OCI-LY3 (cell line): ENCODE measurements around the gene NACA2.
"Not testable (repeated sequence)": the region's sequence is repeated elsewhere in the genome, so short reads cannot be mapped to it uniquely, and the experiment has no call there.

Experiments used
- H2AFZ ChIP-seq: fragments of 200-600, 300-600 bp; shearing (Covaris generic); 2 replicates; pipeline ENCODE4 v1.6.0; 2014; ENCODE audit warnings: antibody characterized with exemption, low read depth, low read length
- H3K27ac ChIP-seq: fragments of 200-600, 300-600 bp; sonication (generic); 2 replicates; pipeline ENCODE4 v1.5.1; 2014; ENCODE audit warnings: mild to moderate bottlenecking, low read length, moderate library complexity, mixed read lengths
- H3K27me3 ChIP-seq: fragments of 200-600, 300-600 bp; sonication (generic); 2 replicates; pipeline ENCODE4 v1.6.1; 2014; ENCODE audit warnings: low read depth, low read length, mixed read lengths
- H3K36me3 ChIP-seq: fragments of 200-600, 300-600 bp; sonication (generic); replicated peaks from 2 replicates; pipeline ENCODE3; 2014; ENCODE audit warnings: low read depth, low read length, mixed read lengths
- H3K4me1 ChIP-seq: fragments of 300-600, 200-600 bp; sonication (generic); 2 replicates; pipeline ENCODE4 v1.6.1; 2014; ENCODE audit warnings: low read length, mixed read lengths
- H3K4me2 ChIP-seq: fragments of 200-600, 300-600 bp; sonication (generic); 2 replicates; pipeline ENCODE4 v1.6.1; 2014; ENCODE audit warnings: low read length, mixed read lengths
- H3K4me3 ChIP-seq: fragments of 300-600, 200-600 bp; sonication (generic); 2 replicates; pipeline ENCODE4 v1.5.1; 2014; ENCODE audit warnings: antibody characterized with exemption, mild to moderate bottlenecking, low read length, moderate library complexity
- H3K79me2 ChIP-seq: fragments of 300-600, 200-600 bp; shearing (Covaris generic); 2 replicates; pipeline ENCODE4 v1.6.1; 2014; ENCODE audit warnings: mild to moderate bottlenecking, low read length, mixed read lengths
- H3K9ac ChIP-seq: fragments of 300-600, 200-600 bp; shearing (Covaris generic); 2 replicates; pipeline ENCODE4 v1.6.0; 2014; ENCODE audit warnings: mild to moderate bottlenecking, low read length, moderate library complexity
- H3K9me3 ChIP-seq: fragments of 200-600, 300-600 bp; shearing (Covaris generic); 2 replicates; pipeline ENCODE4 v1.6.1; 2014; ENCODE audit warnings: low read length, mixed read lengths; ENCODE audit not compliant: insufficient read depth
- H4K20me1 ChIP-seq: fragments of 200-600, 300-600 bp; sonication (generic); 2 replicates; pipeline ENCODE4 v1.6.1; 2016; ENCODE audit warnings: low read length, mixed read lengths; ENCODE audit not compliant: insufficient read depth
- EZH2phosphoT487 ChIP-seq: fragments of 200-600 bp; shearing (Covaris generic); IDR thresholded peaks from 2 replicates; pipeline ENCODE4 v1.6.1; 2018; ENCODE audit warnings: antibody characterized with exemption, mixed run types, low read depth
- TF ChIP-seq, protein P1 (sequence below): fragments of 200-600, 300-600 bp; sonication (generic); IDR thresholded peaks from 2 replicates; pipeline ENCODE4 v1.5.1; 2014; ENCODE audit warnings: antibody characterized with exemption, low read length, low read depth

NACA2 gene

DNA sequence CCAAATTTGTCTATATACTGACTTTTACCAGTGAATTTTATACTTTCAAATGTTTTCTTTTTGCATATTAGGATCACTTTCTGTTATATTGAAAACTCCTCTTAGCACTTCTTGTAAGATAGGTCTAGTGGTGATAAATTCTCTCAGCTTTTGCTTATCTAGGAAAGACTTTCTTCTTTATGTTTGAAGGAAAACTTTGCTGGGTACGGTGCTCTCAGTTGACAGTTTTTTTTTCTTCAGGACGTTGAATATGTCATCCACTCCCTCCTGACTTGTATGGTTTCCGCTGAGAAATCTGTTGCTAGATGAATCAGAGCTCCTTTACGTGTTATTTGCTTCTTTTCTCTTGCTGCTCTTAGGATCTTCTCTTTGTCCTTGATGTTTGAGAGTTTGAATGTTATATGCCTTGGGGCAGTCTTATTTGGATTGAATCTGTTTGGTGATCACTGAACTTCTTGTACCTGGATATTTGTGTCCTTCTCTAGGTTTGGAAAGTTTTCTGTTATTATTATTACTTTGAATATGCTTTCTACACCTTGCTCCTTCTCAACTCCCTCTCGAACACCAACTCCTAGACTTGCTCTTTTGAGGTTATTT, 44.0 kb upstream of the NACA2 start:
- TF ChIP-seq EZH2phosphoT487 = no peak
- TF ChIP-seq, protein P1, sequence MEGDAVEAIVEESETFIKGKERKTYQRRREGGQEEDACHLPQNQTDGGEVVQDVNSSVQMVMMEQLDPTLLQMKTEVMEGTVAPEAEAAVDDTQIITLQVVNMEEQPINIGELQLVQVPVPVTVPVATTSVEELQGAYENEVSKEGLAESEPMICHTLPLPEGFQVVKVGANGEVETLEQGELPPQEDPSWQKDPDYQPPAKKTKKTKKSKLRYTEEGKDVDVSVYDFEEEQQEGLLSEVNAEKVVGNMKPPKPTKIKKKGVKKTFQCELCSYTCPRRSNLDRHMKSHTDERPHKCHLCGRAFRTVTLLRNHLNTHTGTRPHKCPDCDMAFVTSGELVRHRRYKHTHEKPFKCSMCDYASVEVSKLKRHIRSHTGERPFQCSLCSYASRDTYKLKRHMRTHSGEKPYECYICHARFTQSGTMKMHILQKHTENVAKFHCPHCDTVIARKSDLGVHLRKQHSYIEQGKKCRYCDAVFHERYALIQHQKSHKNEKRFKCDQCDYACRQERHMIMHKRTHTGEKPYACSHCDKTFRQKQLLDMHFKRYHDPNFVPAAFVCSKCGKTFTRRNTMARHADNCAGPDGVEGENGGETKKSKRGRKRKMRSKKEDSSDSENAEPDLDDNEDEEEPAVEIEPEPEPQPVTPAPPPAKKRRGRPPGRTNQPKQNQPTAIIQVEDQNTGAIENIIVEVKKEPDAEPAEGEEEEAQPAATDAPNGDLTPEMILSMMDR = no peak
- Histone ChIP-seq H3K4me1 (no peaks in the 10 kb centered on the region), H4K20me1 (no peaks in the 10 kb centered on the region), H2AFZ (no peak overlapping the region), H3K27me3 (peaks cover 14% of the 10 kb centered on the region), H3K4me2 (no peak overlapping the region), H3K9ac (no peak overlapping the region), H3K4me3 (no peak overlapping the region), H3K36me3 (no peaks in the 10 kb centered on the region), H3K9me3 (no peaks in the 10 kb centered on the region), H3K27ac (no peak overlapping the region), H3K79me2 (no peaks in the 10 kb centered on the region)

DNA sequence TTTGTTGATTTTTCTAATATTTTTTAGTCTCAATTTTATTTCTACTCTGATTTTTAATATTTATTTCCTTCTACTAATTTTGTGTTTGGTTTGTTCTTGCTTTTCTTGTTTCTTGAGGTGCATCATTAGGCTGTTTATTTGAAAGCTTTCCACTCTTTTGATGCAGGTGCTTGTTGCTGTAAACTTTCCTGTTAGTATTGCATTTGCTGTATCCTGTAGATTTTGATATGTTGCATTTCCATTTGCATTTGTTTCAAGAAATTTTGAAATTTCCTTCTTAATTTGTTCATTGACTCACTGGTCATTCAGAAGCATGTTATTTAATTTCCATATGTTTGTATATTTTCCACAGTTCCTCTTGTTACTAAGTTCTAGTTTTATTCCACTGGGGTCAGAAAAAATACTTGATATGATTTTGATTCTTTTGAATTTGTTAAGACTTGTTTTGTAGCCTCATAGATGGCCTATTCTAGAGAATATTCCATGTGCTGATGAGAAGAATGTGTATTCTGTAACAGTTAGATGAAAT, 43.1 kb upstream of the NACA2 start:
- TF ChIP-seq EZH2phosphoT487 = no peak
- Histone ChIP-seq H3K9ac (no peak overlapping the region), H3K27ac (no peak overlapping the region), H3K79me2 (no peaks in the 10 kb centered on the region), H3K4me3 (no peak overlapping the region), H3K27me3 (peaks cover 14% of the 10 kb centered on the region), H3K36me3 (no peaks in the 10 kb centered on the region), H3K9me3 (no peaks in the 10 kb centered on the region), H3K4me2 (no peak overlapping the region), H4K20me1 (no peaks in the 10 kb centered on the region), H2AFZ (no peak overlapping the region), H3K4me1 (no peaks in the 10 kb centered on the region)

DNA sequence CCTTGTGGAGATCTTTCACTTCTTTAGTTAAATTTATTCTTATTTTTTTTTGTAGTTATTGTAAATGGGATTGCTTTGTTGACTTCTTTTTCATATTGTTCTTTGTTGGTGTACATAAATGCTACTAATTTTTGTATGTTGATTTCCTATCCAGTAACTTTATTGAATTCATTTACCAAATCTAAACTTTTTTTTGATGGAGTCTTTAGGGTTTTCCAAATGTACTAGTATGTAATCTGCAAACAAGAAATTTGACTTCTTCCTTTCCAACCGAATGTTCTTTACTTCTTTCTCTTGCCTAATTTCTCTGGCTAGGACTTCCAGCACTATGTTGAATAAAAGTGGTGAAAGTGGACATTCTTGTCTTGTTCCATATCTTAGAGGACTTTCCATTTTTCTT, 41.8 kb upstream of the NACA2 start:
- Histone ChIP-seq H3K4me3 (no peak overlapping the region), H3K27me3 (peaks cover 9% of the 10 kb centered on the region), H3K27ac (no peak overlapping the region), H2AFZ (no peak overlapping the region), H3K4me2 (no peak overlapping the region), H4K20me1 (no peaks in the 10 kb centered on the region), H3K4me1 (no peaks in the 10 kb centered on the region), H3K9me3 (no peaks in the 10 kb centered on the region), H3K9ac (no peak overlapping the region), H3K79me2 (no peaks in the 10 kb centered on the region), H3K36me3 (no peaks in the 10 kb centered on the region)
- TF ChIP-seq, protein P1 = no peak
- TF ChIP-seq EZH2phosphoT487 = no peak

DNA sequence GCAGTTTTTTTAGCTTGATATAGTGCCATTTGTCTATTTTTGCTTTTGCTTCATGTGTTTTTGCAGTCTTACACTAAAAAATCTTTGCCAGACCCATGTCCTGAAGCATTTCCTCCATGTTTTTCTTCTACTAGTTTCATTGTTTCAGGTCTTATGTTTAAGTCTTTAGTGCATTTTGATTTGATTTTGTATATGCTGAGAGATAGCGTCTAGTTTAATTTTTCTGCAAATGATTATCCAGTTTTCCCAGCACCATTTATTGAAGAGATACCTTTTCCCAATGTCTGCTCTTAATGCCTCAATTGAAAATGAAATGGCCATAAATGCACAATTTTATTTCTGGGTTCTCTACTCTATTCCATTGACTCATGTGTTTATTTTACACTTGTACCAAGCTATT, 40.8 kb upstream of the NACA2 start:
- TF ChIP-seq, protein P1 = no peak
- no peak for TF ChIP-seq EZH2phosphoT487

DNA sequence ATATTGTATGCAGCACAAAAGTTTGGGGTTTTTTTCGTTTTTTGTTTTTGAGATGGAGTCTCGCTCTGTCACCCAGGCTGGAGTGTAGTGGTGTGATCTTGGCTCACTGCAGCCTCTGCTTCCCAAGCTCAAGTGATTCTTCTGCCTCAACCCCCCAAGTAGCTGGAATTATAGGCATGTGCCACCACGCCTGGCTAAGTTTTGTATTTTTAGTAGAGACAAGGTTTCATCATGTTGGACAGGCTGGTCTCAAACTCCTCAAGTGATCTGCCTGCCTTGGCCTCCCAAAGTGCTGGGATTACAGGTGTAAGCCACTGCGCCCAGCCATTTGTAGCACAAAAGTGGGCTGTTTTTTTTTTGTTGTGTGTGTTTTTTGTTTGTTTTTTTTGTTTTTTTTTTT, 37.1 kb upstream of the NACA2 start:
- H2AFZ ChIP-seq, H3K79me2 ChIP-seq, H3K4me1 ChIP-seq: not testable (repeated sequence)

More for the DNA sequence above, 40.8 kb upstream of the NACA2 start:
- Histone ChIP-seq H2AFZ (no peak overlapping the region), H3K4me3 (no peak overlapping the region), H3K79me2 (no peaks in the 10 kb centered on the region), H3K9ac (no peak overlapping the region), H3K36me3 (no peaks in the 10 kb centered on the region), H3K4me1 (no peaks in the 10 kb centered on the region), H4K20me1 (no peaks in the 10 kb centered on the region), H3K27me3 (peaks cover 9% of the 10 kb centered on the region; the same call in 1 of the 2 replicates), H3K9me3 (no peaks in the 10 kb centered on the region), H3K27ac (no peak overlapping the region), H3K4me2 (no peak overlapping the region)

More for the DNA sequence above, 37.1 kb upstream of the NACA2 start:
- H3K36me3 ChIP-seq, H3K4me2 ChIP-seq, H3K27me3 ChIP-seq, H3K9me3 ChIP-seq, H3K27ac ChIP-seq, H4K20me1 ChIP-seq, H3K4me3 ChIP-seq, H3K9ac ChIP-seq: not testable (repeated sequence)
